GM23338 (cell line): Measurements from ENCODE around the gene EVC.

ENCODE experiments used
- CREB1 ChIP-seq: fragments of 250-450 bp; sonication (Bioruptor Pico); IDR thresholded peaks from 2 replicates; pipeline ENCODE4 v1.5.0; 2020; ENCODE audit warnings: low read depth, mild to moderate bottlenecking, moderate library complexity
- CTCF ChIP-seq, 2 experiments: fragments of 200-600 bp in 1 of 2; sonication (generic) in 1 of 2; conservative IDR thresholded peaks; 2 replicates each; pipeline versions ENCODE4 v1.5.1 to v1.6.1; 2016 to 2017; ENCODE audit warnings: antibody characterized with exemption in 2 of 2, low read depth in 2 of 2, mild to moderate bottlenecking in 2 of 2, moderate library complexity in 1 of 2
- ETS1 ChIP-seq: IDR thresholded peaks from 2 replicates; pipeline ENCODE4 v1.6.1; 2016; ENCODE audit warnings: antibody characterized with exemption
- EZH2 ChIP-seq: fragments of 200-600 bp; sonication (generic); IDR thresholded peaks from one replicate; pipeline ENCODE4 v1.8.0; 2017; ENCODE audit warnings: antibody characterized with exemption, mild to moderate bottlenecking, low read depth; ENCODE audit not compliant: unreplicated experiment
- EZH2phosphoT487 ChIP-seq: fragments of 200-600 bp; sonication (generic); IDR thresholded peaks from one replicate; pipeline ENCODE4 v1.8.1; 2018; ENCODE audit warnings: antibody characterized with exemption; ENCODE audit not compliant: unreplicated experiment
- JUNB ChIP-seq: IDR thresholded peaks from one replicate; pipeline ENCODE4 v1.6.1; 2016; ENCODE audit warnings: antibody characterized with exemption; ENCODE audit not compliant: unreplicated experiment
- NANOG ChIP-seq: IDR thresholded peaks from 2 replicates; pipeline ENCODE4 v1.6.1; 2016; ENCODE audit warnings: antibody characterized with exemption, borderline replicate concordance
- POLR2AphosphoS5 ChIP-seq: IDR thresholded peaks from 2 replicates; pipeline ENCODE4 v1.6.1; 2016; ENCODE audit warnings: antibody characterized with exemption, low read depth
- REST ChIP-seq: IDR thresholded peaks from one replicate; pipeline ENCODE4 v1.6.1; 2018; ENCODE audit warnings: antibody characterized with exemption; ENCODE audit not compliant: unreplicated experiment
- ZNF331 ChIP-seq: fragments of 250-450 bp; sonication (Bioruptor Pico); IDR thresholded peaks from 2 replicates; pipeline ENCODE4 v1.5.0; 2020; ENCODE audit warnings: low read depth, mild to moderate bottlenecking, moderate library complexity

DNA sequence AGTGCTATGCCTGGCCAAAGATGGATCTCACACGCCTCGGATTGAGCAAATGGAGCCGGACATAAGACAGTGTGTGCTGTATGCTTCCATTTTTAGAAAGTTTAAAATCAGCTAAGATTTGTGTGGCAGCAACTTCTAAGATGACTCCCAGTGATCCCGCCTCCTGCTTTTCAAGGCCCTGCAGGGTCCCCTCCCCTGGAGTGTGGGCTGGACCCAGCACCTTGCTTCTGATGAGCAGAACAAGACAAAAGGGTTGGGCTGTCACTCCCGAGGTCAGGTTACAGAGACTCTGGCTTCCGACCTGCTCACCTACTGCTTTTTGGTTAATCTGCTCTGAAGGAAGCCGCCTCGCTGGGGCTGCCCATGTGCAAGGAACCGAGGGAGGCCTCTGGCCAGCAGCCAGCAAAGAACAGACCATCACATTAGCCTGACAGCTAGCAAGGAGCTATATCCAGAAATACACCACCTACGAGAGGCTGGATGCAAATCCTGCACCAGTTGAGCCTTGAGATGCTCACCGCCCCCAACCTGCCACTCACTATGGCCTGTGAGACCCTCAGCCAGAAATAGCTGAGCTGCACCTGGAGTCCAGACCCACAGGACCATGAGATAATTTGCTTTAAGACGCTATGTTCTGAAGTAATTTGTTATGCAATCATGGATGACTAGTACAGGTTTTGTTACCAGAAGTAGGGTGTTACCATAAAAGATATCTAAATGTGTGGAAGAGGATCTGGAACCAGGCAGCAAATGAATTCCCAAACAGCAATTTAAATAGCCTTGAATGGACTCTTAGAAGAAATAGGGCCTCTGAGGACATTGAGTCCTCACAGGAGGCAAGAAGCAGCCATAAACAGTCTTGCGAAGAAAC lies 134.3 kb downstream of the EVC start:
- no peak for TF ChIP-seq EZH2
- no peak for TF ChIP-seq POLR2AphosphoS5
- no peak for TF ChIP-seq NANOG
- no peak for TF ChIP-seq CTCF (conservative IDR thresholded peaks at IDR 0.05; ENCODE audit: low read depth in 2 of 2)
- TF ChIP-seq REST, result no peak
- no peak for TF ChIP-seq CREB1
- no peak for TF ChIP-seq ETS1
- TF ChIP-seq EZH2phosphoT487, result no peak
- no peak for TF ChIP-seq ZNF331 (CRISPR knock-in tag)
- TF ChIP-seq JUNB, result no peak
